NT2/D1 (cell line): ENCODE results near the gene NEUROD4.

Source experiments
- YY1 ChIP-seq: IDR thresholded peaks from 2 replicates; pipeline ENCODE4 v1.6.1; 2011; ENCODE audit not compliant: insufficient read length, insufficient read depth
- ZNF274 ChIP-seq: IDR thresholded peaks from 2 replicates; pipeline ENCODE4 v1.6.1; 2011; ENCODE audit warnings: mild to moderate bottlenecking, low read depth, low read length

- TF ChIP-seq YY1, result no peak
- TF ChIP-seq ZNF274, result no peak
Observed at GRCh38 chr12:54987611-54988231, 32.1 kb upstream of the NEUROD4 start.
